ENCODE measurements around the gene RIPK3.

The RIPK3 gene

DNA sequence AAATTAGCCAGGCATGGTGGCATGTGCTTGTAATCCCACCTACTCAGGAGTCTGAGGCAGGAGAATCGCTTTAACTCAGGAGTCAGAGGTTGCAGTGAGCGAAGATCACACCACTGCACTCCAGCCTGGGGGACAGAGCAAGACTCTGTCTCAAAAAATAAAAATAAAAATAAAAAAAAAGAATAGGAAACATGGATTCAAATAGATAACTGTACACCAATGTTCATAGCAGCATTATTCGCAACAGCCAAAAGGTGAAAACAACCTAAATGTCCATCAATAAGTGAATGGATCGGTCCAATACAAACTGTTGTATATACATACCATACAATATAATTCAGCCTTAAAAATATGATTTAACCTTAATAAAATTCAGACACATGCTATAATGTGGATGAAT lies 3.1 kb upstream of the RIPK3 start:
- peaks cover 11 to 12% of the 10 kb centered on the region in 2 donors for H3K27me3 ChIP-seq (ENCODE audit: control insufficient read depth in 1 of 2, insufficient read depth in 2 of 2, low read length in 2 of 2)
- H3K9ac ChIP-seq (ENCODE audit: low read length in 2 of 2) = no peak overlapping the region
- H3K36me3 ChIP-seq (ENCODE audit: control insufficient read depth in 2 of 2, insufficient read depth in 2 of 2, low read length in 2 of 2) = no peaks in the 10 kb centered on the region

GRCh38 chr14:24340606-24341005 lies 815 bp upstream of the RIPK3 start:
- H3K9ac ChIP-seq (ENCODE audit: low read length in 2 of 2) = no peak overlapping the region
- H3K36me3 ChIP-seq (ENCODE audit: control insufficient read depth in 2 of 2, insufficient read depth in 2 of 2, low read length in 2 of 2) = no peaks in the 10 kb centered on the region
- H3K9me3 ChIP-seq (ENCODE audit: control insufficient read depth in 2 of 2, low read length in 2 of 2) = no peaks in the 10 kb centered on the region
- no peak overlapping the region for H3K4me3 ChIP-seq (ENCODE audit: low read length in 2 of 2)
- H3K4me1 ChIP-seq (ENCODE audit: control insufficient read depth, insufficient read depth, low read length) = peaks cover 2% of the 10 kb centered on the region
- H3K27ac ChIP-seq (ENCODE audit: low read length) = no peak overlapping the region
- H3K27me3 ChIP-seq (ENCODE audit: control insufficient read depth in 1 of 2, insufficient read depth in 2 of 2, low read length in 2 of 2) = peaks cover 17 to 24% of the 10 kb centered on the region in 2 donors

More for the DNA sequence above, 3.1 kb upstream of the RIPK3 start:
- peaks cover 2% of the 10 kb centered on the region for H3K4me1 ChIP-seq (ENCODE audit: control insufficient read depth, insufficient read depth, low read length)
- H3K4me3 ChIP-seq (ENCODE audit: low read length in 2 of 2) = no peak overlapping the region
- no peaks in the 10 kb centered on the region for H3K9me3 ChIP-seq (ENCODE audit: control insufficient read depth in 2 of 2, low read length in 2 of 2)
- H3K27ac ChIP-seq (ENCODE audit: low read length) = no peak overlapping the region

- Histone ChIP-seq H3K27ac (ENCODE audit: low read length) (peak overlapping the region; percentile 24), H3K27me3 (ENCODE audit: control insufficient read depth in 1 of 2, insufficient read depth in 2 of 2, low read length in 2 of 2) (peaks cover 34 to 38% of the 10 kb centered on the region in 2 donors), H3K4me1 (ENCODE audit: control insufficient read depth, insufficient read depth, low read length) (peaks cover 10% of the 10 kb centered on the region), H3K4me3 (ENCODE audit: low read length in 2 of 2) (peak overlapping the region; percentile 46 to 61), H3K9me3 (ENCODE audit: control insufficient read depth in 2 of 2, low read length in 2 of 2) (no peaks in the 10 kb centered on the region), H3K9ac (ENCODE audit: low read length in 2 of 2) (no peak overlapping the region), H3K36me3 (ENCODE audit: control insufficient read depth in 2 of 2, insufficient read depth in 2 of 2, low read length in 2 of 2) (no peaks in the 10 kb centered on the region)
Measured at GRCh38 chr14:24338843-24339242, 948 bp downstream of the RIPK3 start.

GRCh38 chr14:24337824-24338175 lies 2.0 kb downstream of the RIPK3 start:
- Histone ChIP-seq H3K9ac (ENCODE audit: low read length in 2 of 2) (no peak overlapping the region), H3K27ac (ENCODE audit: low read length) (no peak overlapping the region), H3K4me3 (ENCODE audit: low read length in 2 of 2) (no peak overlapping the region), H3K27me3 (ENCODE audit: control insufficient read depth in 1 of 2, insufficient read depth in 2 of 2, low read length in 2 of 2) (peaks cover 36 to 43% of the 10 kb centered on the region in 2 donors), H3K4me1 (ENCODE audit: control insufficient read depth, insufficient read depth, low read length) (peaks cover 17% of the 10 kb centered on the region), H3K9me3 (ENCODE audit: control insufficient read depth in 2 of 2, low read length in 2 of 2) (no peaks in the 10 kb centered on the region), H3K36me3 (ENCODE audit: control insufficient read depth in 2 of 2, insufficient read depth in 2 of 2, low read length in 2 of 2) (no peaks in the 10 kb centered on the region)

DNA sequence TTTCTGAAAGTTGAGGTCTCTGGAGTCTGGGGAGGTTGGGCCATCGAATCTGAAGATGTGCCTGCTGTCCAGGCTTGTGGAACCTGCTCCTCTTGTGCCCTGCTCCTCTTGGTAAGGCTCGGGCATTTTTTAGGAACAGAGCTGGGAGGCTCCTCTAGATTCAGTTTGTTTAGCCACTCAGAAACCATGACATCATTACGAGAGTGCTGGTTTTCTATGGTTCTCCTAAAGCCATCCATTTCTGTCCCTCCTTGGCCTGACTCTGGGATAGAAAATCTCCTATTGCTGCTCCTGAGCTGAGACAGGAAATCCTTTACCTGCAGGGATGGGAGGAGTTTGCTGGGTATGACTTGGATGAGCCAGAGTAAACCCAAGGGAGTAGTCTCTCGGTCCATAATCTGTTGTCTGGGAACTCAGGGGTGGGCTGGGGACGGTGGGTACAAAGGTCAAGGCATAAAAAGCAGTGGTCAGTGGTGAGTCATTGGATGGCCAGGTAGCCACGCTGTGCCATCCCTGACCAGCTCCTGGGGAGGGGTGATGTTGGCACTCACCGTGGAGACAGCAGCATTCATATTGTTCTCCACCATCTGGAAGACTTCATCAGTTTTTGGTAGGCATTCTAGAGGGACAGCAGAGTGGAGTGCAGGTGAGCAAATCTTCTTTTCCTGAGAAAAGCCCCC lies 2.5 kb downstream of the RIPK3 start:
- Histone ChIP-seq H3K27ac (ENCODE audit: low read length) (no peak overlapping the region), H3K36me3 (ENCODE audit: control insufficient read depth in 2 of 2, insufficient read depth in 2 of 2, low read length in 2 of 2) (no peaks in the 10 kb centered on the region), H3K27me3 (ENCODE audit: control insufficient read depth in 1 of 2, insufficient read depth in 2 of 2, low read length in 2 of 2) (peaks cover 42 to 48% of the 10 kb centered on the region in 2 donors), H3K9me3 (ENCODE audit: control insufficient read depth in 2 of 2, low read length in 2 of 2) (no peaks in the 10 kb centered on the region), H3K4me3 (ENCODE audit: low read length in 2 of 2) (no peak overlapping the region), H3K9ac (ENCODE audit: low read length in 2 of 2) (no peak overlapping the region), H3K4me1 (ENCODE audit: control insufficient read depth, insufficient read depth, low read length) (peaks cover 22% of the 10 kb centered on the region)

GRCh38 chr14:24335461-24336171 lies 4.2 kb downstream of the RIPK3 start:
- H3K27ac ChIP-seq (ENCODE audit: low read length) = no peak overlapping the region
- H3K4me1 ChIP-seq (ENCODE audit: control insufficient read depth, insufficient read depth, low read length) = peaks cover 30% of the 10 kb centered on the region
- no peaks in the 10 kb centered on the region for H3K9me3 ChIP-seq (ENCODE audit: control insufficient read depth in 2 of 2, low read length in 2 of 2)
- H3K4me3 ChIP-seq (ENCODE audit: low read length in 2 of 2) = peak overlapping the region in 1 of 2 donors; percentile 64
- H3K27me3 ChIP-seq (ENCODE audit: control insufficient read depth in 1 of 2, insufficient read depth in 2 of 2, low read length in 2 of 2) = peaks cover 46 to 50% of the 10 kb centered on the region in 2 donors
- H3K9ac ChIP-seq (ENCODE audit: low read length in 2 of 2) = no peak overlapping the region
- no peaks in the 10 kb centered on the region for H3K36me3 ChIP-seq (ENCODE audit: control insufficient read depth in 2 of 2, insufficient read depth in 2 of 2, low read length in 2 of 2)

DNA sequence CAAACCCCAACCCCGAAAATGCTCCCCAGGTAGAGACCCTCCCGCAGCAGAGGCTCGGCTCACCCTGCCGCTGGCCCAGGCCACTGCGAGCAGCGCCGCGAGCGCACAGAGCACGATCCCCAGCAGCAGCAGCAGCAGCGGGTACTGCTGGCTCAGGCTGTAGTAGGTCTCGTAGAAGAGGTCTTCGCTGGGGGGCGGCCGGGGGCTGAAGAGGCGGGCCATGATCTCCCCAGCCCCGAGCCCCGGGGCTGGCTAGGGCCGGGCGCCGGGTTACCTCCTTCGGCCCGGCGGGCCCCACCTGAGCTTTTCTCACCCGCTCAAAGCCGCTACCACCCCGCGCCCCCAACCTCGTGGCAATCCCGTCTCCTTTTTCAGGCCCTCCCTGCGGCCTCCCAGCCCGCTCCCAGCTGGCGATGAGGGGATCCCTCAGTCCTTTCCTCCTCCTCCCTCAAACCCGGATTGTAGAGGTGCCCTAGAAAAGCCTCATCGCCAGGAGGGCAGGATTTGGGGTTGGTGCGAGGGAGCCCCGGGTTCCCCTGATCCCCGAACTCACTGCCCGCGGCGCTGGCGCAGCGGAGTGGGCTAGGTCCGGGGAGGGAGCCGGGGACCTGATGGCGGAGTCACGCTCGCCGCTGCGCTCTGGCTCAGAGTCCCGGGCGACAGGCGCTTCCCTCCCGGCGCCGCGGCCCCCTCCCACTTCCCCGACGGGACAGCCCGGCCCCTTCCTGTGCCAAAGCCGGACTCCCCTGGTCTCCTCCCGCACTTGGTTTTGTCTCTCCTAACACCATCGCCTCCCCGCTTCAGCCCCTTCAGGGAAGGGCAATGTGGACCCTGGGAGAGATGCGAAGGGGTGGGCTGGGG lies 5.1 kb downstream of the RIPK3 start, which contains the start of gene ADCY4:
Gene ADCY4, minus strand, starts transcription at position 641 of the 861 bp plus-strand sequence. Its CDS starts 419 bp downstream, at position 222.
- H3K27ac ChIP-seq (ENCODE audit: low read length) = peak within 1 kb of the TSS; percentile 53
- H3K4me3 ChIP-seq (ENCODE audit: low read length in 2 of 2) = peak within 1 kb of the TSS; percentile 46 to 64
- H3K4me1 ChIP-seq (ENCODE audit: control insufficient read depth, insufficient read depth, low read length) = peaks cover 35% of the 10 kb centered on the region
- H3K9me3 ChIP-seq (ENCODE audit: control insufficient read depth in 2 of 2, low read length in 2 of 2) = no peaks in the 10 kb centered on the region
- H3K36me3 ChIP-seq (ENCODE audit: control insufficient read depth in 2 of 2, insufficient read depth in 2 of 2, low read length in 2 of 2) = no peaks in the 10 kb centered on the region
- peaks cover 46 to 51% of the 10 kb centered on the region in 2 donors for H3K27me3 ChIP-seq (ENCODE audit: control insufficient read depth in 1 of 2, insufficient read depth in 2 of 2, low read length in 2 of 2)
- H3K9ac ChIP-seq (ENCODE audit: low read length in 2 of 2) = peak within 1 kb of the TSS; percentile 36 to 55

DNA sequence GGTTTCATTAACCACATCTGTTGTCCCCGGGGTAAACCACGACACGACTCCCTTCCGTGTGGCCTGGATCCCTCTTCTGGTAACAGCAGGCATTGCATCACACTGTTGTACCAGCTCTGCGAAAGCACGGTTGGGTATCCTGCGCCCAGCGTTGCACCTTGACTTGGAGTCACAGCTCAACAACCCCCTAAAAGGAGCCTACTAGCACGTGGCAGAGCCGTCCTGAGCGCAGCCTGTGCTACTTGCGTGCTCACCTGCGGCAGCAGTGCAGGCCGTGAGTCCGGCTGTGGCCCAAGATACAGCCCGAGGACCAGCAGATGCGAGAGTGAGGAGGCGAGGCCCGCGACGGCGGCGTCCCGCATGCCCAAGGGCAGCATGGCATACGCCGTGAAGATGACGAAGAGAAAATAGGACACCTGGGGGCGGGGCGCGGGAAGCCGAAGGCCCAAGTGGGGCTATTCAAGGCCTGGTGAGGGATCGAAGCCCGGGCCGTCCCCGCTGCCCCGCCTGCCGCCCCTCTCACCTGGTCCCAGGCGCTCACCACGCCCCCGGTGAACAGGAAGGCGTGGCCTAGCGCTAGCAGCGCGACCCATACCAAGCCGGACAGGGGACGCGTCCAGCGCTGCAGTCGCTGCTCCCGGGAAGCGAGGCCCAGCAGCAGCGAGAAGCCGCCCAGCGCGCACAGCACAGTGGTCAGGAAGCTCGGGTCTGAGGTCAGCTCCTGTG lies 7.4 kb downstream of the RIPK3 start:
- peaks cover 36 to 44% of the 10 kb centered on the region in 2 donors for H3K27me3 ChIP-seq (ENCODE audit: control insufficient read depth in 1 of 2, insufficient read depth in 2 of 2, low read length in 2 of 2)

DNA sequence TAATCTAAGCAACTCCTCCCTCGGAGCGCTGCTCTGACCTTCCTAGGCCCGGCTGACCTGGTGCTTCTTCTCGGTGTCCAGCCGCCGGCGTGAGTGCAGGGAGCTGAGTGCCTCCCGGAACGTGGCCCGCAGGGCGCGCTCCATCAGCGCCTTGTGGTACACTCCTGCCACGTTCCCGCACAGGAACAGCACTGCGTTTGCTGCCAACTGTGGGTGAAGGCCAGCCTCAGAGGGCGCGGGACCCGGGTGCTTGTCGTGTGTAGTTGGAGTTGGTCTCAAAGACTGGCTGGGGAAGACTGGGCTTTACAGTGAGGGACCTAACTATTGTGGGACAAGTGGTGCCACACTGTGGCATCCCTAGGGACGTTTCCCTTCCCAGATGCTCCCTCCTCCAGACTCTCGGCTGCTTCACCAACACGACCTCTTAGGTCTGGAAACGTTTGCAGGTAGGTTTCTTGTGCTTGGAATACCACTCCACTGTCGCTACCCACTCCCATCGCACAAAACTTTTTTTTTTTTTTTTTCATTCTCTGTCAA lies 8.0 kb downstream of the RIPK3 start:
- H3K36me3 ChIP-seq (ENCODE audit: control insufficient read depth in 2 of 2, insufficient read depth in 2 of 2, low read length in 2 of 2) = no peaks in the 10 kb centered on the region
- H3K4me1 ChIP-seq (ENCODE audit: control insufficient read depth, insufficient read depth, low read length) = peaks cover 33% of the 10 kb centered on the region
- H3K4me3 ChIP-seq (ENCODE audit: low read length in 2 of 2) = peak overlapping the region in 1 of 2 donors; percentile 66
- H3K9ac ChIP-seq (ENCODE audit: low read length in 2 of 2) = no peak overlapping the region
- no peaks in the 10 kb centered on the region for H3K9me3 ChIP-seq (ENCODE audit: control insufficient read depth in 2 of 2, low read length in 2 of 2)
- no peak overlapping the region for H3K27ac ChIP-seq (ENCODE audit: low read length)
- H3K27me3 ChIP-seq (ENCODE audit: control insufficient read depth in 1 of 2, insufficient read depth in 2 of 2, low read length in 2 of 2) = peaks cover 34 to 43% of the 10 kb centered on the region in 2 donors

More for the DNA sequence above, 7.4 kb downstream of the RIPK3 start:
- Histone ChIP-seq H3K36me3 (ENCODE audit: control insufficient read depth in 2 of 2, insufficient read depth in 2 of 2, low read length in 2 of 2) (no peaks in the 10 kb centered on the region), H3K9me3 (ENCODE audit: control insufficient read depth in 2 of 2, low read length in 2 of 2) (no peaks in the 10 kb centered on the region), H3K4me3 (ENCODE audit: low read length in 2 of 2) (peak overlapping the region; percentile 46 to 66), H3K27ac (ENCODE audit: low read length) (no peak overlapping the region), H3K9ac (ENCODE audit: low read length in 2 of 2) (peak overlapping the region in 1 of 2 donors; percentile 15), H3K4me1 (ENCODE audit: control insufficient read depth, insufficient read depth, low read length) (peaks cover 33% of the 10 kb centered on the region)

Data from stomach smooth muscle (tissue), 2 donors.